SU-DHL-6 (cell line): ENCODE results near the gene GJB1.

Experiments
- H2AFZ ChIP-seq: fragments of 200-600 bp; sonication (generic); 2 replicates; pipeline ENCODE4 v1.6.1; 2014; ENCODE audit warnings: low read depth, mild to moderate bottlenecking, moderate library complexity, mixed read lengths, antibody characterized with exemption, low read length; ENCODE audit not compliant: severe bottlenecking
- H3F3A ChIP-seq: fragments of 200-600 bp; shearing (Covaris generic); 2 replicates; pipeline ENCODE4 v1.6.0; 2016; ENCODE audit warnings: antibody characterized with exemption, mild to moderate bottlenecking; ENCODE audit not compliant: insufficient read depth
- H3K27ac ChIP-seq: fragments of 200-600 bp; sonication (generic); 2 replicates; pipeline ENCODE4 v1.5.1; 2016; ENCODE audit warnings: low read depth, mild to moderate bottlenecking, low read length, moderate library complexity, mixed read lengths
- H3K27me3 ChIP-seq: fragments of 200-600 bp; sonication (generic), shearing (Covaris generic); 2 replicates; pipeline ENCODE4 v1.6.0; 2014; ENCODE audit warnings: mild to moderate bottlenecking, low read length
- H3K36me3 ChIP-seq: fragments of 200-600 bp; sonication (generic); 2 replicates; pipeline ENCODE4 v1.6.1; 2014; ENCODE audit warnings: mild to moderate bottlenecking, low read length, mixed read lengths
- H3K4me2 ChIP-seq: fragments of 300-600, 200-600 bp; shearing (Covaris generic), sonication (generic); 2 replicates; pipeline ENCODE4 v1.6.0; 2014; ENCODE audit warnings: low read length, low read depth, mild to moderate bottlenecking; ENCODE audit not compliant: poor library complexity, severe bottlenecking
- H3K4me3 ChIP-seq: fragments of 200-600 bp; sonication (generic); 2 replicates; pipeline ENCODE4 v1.5.1; 2014; ENCODE audit warnings: antibody characterized with exemption, low read length, mild to moderate bottlenecking, mixed read lengths; ENCODE audit not compliant: insufficient read depth, poor library complexity, severe bottlenecking
- H3K79me2 ChIP-seq: fragments of 200-600 bp; sonication (generic); 2 replicates; pipeline ENCODE4 v1.6.1; 2014; ENCODE audit warnings: mild to moderate bottlenecking, low read length, moderate library complexity; ENCODE audit not compliant: insufficient read depth
- H3K9ac ChIP-seq: fragments of 200-600 bp; sonication (generic); 2 replicates; pipeline ENCODE4 v1.7.0; 2014; ENCODE audit warnings: mild to moderate bottlenecking, low read length
- H3K9me2 ChIP-seq: fragments of 200-600 bp; sonication (generic); replicated peaks from 2 replicates; pipeline ENCODE4 v1.6.1; 2014; ENCODE audit warnings: low read length; ENCODE audit not compliant: insufficient read depth
- H3K9me3 ChIP-seq: fragments of 200-600 bp; sonication (generic); 2 replicates; pipeline ENCODE4 v1.6.1; 2014; ENCODE audit warnings: low read length, mixed read lengths; ENCODE audit not compliant: insufficient read depth
- H4K20me1 ChIP-seq: fragments of 200-600 bp; sonication (generic); 2 replicates; pipeline ENCODE4 v1.6.1; 2014; ENCODE audit warnings: low read depth, mild to moderate bottlenecking, antibody characterized with exemption, low read length, moderate library complexity, mixed read lengths
- CTCF ChIP-seq: fragments of 200-600 bp; sonication (generic); IDR thresholded peaks from one replicate; pipeline ENCODE4 v1.5.1; 2017; ENCODE audit warnings: antibody characterized with exemption, mild to moderate bottlenecking, low read length, moderate library complexity; ENCODE audit not compliant: insufficient read depth, poor library complexity, severe bottlenecking
- EZH2phosphoT487 ChIP-seq: fragments of 200-600 bp; sonication (generic), shearing (Covaris generic); conservative IDR thresholded peaks from 2 replicates; pipeline ENCODE4 v1.6.1; 2018; ENCODE audit warnings: mild to moderate bottlenecking, antibody characterized with exemption, low read length, moderate library complexity, mixed read lengths

GJB1 gene

DNA sequence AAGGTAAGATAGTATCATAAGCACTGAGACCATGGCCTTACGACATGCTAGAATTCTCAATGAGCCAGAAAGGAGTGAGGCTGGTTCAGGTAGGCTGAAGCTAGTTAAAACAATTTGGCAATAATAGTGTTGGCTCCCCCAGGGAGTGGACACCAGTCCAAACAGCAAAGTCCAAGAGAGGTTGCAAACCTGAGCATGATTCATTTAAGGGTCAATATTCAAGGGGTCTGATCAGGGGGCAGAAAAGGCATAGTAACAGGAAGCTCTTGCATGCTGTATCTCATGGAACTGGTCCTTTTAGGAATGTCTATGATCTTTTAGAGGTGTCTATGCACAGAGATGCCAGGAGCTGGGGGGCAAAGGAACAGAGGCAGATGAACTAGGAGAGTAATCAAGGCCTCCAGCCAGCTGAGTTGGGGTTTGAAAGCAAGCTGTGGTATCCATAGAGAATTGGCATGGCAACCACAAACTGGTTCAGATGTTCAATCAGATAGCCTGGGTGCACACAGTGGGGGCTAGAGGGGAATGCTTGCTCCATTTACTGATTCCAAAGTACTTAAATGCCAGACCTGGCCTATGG, 5.1 kb downstream of the GJB1 start:
- Histone ChIP-seq H3K9ac (no peak overlapping the region), H3K36me3 (no peaks in the 10 kb centered on the region), H3K27me3 (no peaks in the 10 kb centered on the region), H3K4me2 (no peak overlapping the region), H3K27ac (no peak overlapping the region), H3F3A (no peaks in the 10 kb centered on the region), H2AFZ (no peak overlapping the region), H3K9me3 (no peaks in the 10 kb centered on the region), H3K9me2 (no peaks in the 10 kb centered on the region), H3K4me3 (no peak overlapping the region), H3K79me2 (no peaks in the 10 kb centered on the region), H4K20me1 (no peaks in the 10 kb centered on the region)
- TF ChIP-seq EZH2phosphoT487 (no peak), CTCF (no peak)

DNA sequence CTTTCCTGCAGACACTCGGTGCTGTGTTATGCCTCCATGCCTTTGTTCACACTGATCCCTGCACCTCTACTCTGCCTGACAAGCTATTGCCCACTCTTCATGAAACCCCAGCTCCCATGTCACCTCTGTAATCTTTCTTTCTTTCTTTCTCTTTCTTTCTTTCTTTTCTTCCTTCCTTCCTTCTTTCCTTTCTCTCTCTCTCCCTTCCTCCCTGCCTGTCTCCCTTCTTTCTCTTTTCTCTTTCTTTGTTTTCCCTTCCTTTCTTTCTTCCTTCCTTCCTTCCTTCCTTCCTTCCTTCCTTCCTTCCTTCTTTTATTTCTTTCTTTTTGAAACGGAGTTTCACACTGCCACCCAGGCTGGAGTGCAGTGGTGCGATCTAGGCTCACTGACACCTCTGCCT, 12.5 kb downstream of the GJB1 start:
- no peak overlapping the region for H3K9ac ChIP-seq
- H3K79me2 ChIP-seq = no peaks in the 10 kb centered on the region
- H4K20me1 ChIP-seq = no peaks in the 10 kb centered on the region
- no peak overlapping the region for H3K27ac ChIP-seq
- H3K4me2 ChIP-seq = no peak overlapping the region
- H2AFZ ChIP-seq = no peak overlapping the region
- H3K9me2 ChIP-seq = no peaks in the 10 kb centered on the region
- no peaks in the 10 kb centered on the region for H3K36me3 ChIP-seq
- H3K9me3 ChIP-seq = no peaks in the 10 kb centered on the region
- no peak overlapping the region for H3K4me3 ChIP-seq
- no peaks in the 10 kb centered on the region for H3F3A ChIP-seq
- H3K27me3 ChIP-seq = no peaks in the 10 kb centered on the region
- TF ChIP-seq EZH2phosphoT487 (no peak), CTCF (no peak)

DNA sequence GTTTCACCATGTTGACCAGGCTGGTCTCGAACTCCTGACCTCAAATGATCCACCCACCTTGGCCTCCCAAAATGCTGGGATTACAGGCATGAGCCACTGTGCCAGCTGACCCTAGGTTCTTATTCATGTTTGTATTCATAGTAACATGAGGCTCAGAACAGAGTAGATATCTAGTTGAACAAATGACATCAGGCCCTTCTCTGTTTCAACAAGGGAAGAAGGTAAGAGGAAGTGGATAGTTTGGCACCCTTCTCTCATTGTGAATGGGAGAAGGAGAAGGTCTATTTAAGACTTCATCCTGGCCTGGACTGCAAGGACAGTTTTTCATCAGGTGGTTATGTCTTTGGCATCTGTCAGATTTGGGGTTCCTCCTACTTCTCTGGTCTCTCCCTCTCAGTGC, 13.8 kb downstream of the GJB1 start:
- Histone ChIP-seq H3K9me2 (no peaks in the 10 kb centered on the region), H4K20me1 (no peaks in the 10 kb centered on the region), H3K4me2 (no peak overlapping the region), H3K4me3 (no peak overlapping the region), H3K79me2 (no peaks in the 10 kb centered on the region), H3K27me3 (no peaks in the 10 kb centered on the region), H3K27ac (no peak overlapping the region), H2AFZ (no peak overlapping the region), H3F3A (no peaks in the 10 kb centered on the region), H3K9me3 (no peaks in the 10 kb centered on the region), H3K36me3 (no peaks in the 10 kb centered on the region), H3K9ac (no peak overlapping the region)
- TF ChIP-seq EZH2phosphoT487 = no peak
- no peak for TF ChIP-seq CTCF
